NCI-H510A treated with DMSO at 0.1 percent for 48 hours (cell line): ENCODE measurements around the gene AASDHPPT.
"Not testable (repeated sequence)": the region's sequence is repeated elsewhere in the genome, so short reads cannot be mapped to it uniquely, and the experiment has no call there.

Experiments
- DNase-seq: peaks from one replicate; lab custom pipeline; 2025; lab: John Stamatoyannopoulos, UW

Gene AASDHPPT

GRCh38 chr11:106077609-106078455 is at the start of gene AASDHPPT:
TSS of gene AASDHPPT (plus strand) at chr11:106077662. CDS start at chr11:106077711, 49 bp downstream.
- peak; percentile 38 for DNase-seq

GRCh38 chr11:106030609-106031008 is 46.9 kb upstream of the AASDHPPT start:
- DNase-seq, result no peak

- DNase-seq, result no peak
Measured at GRCh38 chr11:106031202-106031810, 46.2 kb upstream of the AASDHPPT start.

- no peak for DNase-seq
Measured at GRCh38 chr11:106031936-106032335, 45.5 kb upstream of the AASDHPPT start.

- no peak for DNase-seq
Measured at GRCh38 chr11:106032861-106033260, 44.6 kb upstream of the AASDHPPT start.

GRCh38 chr11:106043540-106043939 is 33.9 kb upstream of the AASDHPPT start:
- DNase-seq, result no peak

GRCh38 chr11:106047631-106048030 is 29.8 kb upstream of the AASDHPPT start:
- no peak for DNase-seq

- no peak for DNase-seq
Measured at GRCh38 chr11:106049727-106050476, 27.6 kb upstream of the AASDHPPT start.

GRCh38 chr11:106051103-106051502 is 26.4 kb upstream of the AASDHPPT start:
- no peak for DNase-seq

GRCh38 chr11:106058377-106058776 is 19.1 kb upstream of the AASDHPPT start:
- DNase-seq, result not testable (repeated sequence)

- no peak for DNase-seq
Measured at GRCh38 chr11:106059617-106060016, 17.8 kb upstream of the AASDHPPT start.

GRCh38 chr11:106061249-106061784 is 16.1 kb upstream of the AASDHPPT start:
- DNase-seq, result no peak

GRCh38 chr11:106061954-106062949 is 15.2 kb upstream of the AASDHPPT start:
- no peak for DNase-seq

GRCh38 chr11:106063009-106063408 is 14.5 kb upstream of the AASDHPPT start:
- DNase-seq, result no peak

GRCh38 chr11:106070606-106071005 is 6.9 kb upstream of the AASDHPPT start:
- DNase-seq, result no peak

- no peak for DNase-seq
Measured at GRCh38 chr11:106072804-106073203, 4.7 kb upstream of the AASDHPPT start.

GRCh38 chr11:106076171-106076918 is 1.1 kb upstream of the AASDHPPT start:
- peak; percentile 64 for DNase-seq

- peak; percentile 98 for DNase-seq
Measured at GRCh38 chr11:106076919-106077608, 398 bp upstream of the AASDHPPT start, which contains the start of gene KBTBD3. TSS of gene KBTBD3 (minus strand) at chr11:106077347. CDS start at chr11:106059097, 18,250 bp downstream.

- DNase-seq, result no peak
Measured at GRCh38 chr11:106082096-106082495, 4.6 kb downstream of the AASDHPPT start.

- DNase-seq, result no peak
Measured at GRCh38 chr11:106086135-106086534, 8.7 kb downstream of the AASDHPPT start.
